SK-N-DZ (cell line): ENCODE results near the gene ECT2.
"Not testable (repeated sequence)": the region's sequence is repeated elsewhere in the genome, so short reads cannot be mapped to it uniquely, and the experiment has no call there.

Source experiments
- DNase-seq: peaks from one replicate; pipeline ENCODE4 v3.0.0-alpha.2; 2015; ENCODE audit warnings: low spot score
- small RNA-seq, 2 experiments: library from RNA; depleted of rRNA; stranded (forward); fragments of <200 nt; gene quantifications; one replicate each; pipeline ENCODE3, GENCODE V24; 2014

Gene ECT2

DNA sequence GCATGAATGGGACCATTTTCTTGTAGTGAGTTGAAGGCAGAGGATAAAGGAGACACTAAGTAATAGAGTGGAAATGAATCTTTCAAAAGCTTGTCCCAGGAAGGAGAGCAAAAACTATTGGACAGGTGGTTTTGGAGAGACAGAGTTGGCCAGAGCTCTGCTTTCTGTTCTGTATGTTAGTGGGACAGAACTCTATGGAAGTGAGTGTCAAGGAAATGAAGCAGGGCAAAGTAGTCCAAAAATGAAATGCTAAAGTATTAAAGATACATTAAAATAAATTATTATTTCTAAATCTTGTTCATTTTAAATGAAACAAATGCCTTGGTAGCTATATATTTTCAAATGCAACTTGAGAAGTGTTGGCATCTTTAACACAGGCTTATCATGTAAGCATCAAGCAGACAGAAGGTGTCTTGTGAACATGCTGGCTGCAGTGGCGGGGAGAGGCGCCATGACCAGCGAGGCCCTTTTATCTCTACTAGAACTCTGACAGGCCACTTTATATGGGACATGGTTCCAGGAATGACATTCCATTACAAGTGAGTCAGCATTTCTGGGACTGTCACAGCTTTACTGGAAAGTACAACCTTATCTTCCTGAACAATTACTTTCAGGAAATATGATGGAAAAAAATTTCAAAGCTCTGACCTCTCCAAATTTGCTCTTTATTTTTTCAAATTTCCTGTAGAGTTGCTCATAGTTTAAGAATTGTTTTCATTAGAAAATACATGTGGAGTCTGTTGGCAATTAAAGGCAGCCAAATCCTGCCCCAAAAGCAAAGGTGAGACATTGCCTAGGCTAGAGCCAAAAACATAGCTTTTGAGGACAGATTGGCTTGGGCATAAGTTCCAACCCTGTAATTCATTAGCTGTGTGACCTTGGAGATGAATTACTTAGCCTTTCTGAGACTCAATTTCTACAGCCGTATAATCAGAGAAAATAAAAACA, 106.5 kb downstream of the ECT2 start:
- no peak for DNase-seq

DNA sequence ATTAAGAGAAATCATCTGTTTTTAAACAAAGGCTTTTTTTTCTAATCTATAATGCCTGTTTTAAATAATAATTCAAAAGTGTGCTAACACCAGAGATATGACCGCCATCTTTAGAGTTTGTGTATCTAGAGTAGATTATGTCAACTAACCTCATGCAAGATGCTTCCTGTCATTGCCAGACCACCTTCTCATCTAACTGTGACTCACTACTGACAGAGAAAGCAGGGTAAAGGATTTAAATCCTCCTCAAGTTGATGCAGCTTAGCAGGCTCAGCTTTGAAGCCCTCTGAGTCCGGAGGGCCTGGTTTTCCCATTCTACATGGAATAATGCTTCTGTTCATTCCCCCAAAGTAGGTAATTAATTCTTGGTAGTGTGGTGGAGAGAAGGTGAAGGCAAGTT, 108.5 kb downstream of the ECT2 start:
- DNase-seq: no peak

DNA sequence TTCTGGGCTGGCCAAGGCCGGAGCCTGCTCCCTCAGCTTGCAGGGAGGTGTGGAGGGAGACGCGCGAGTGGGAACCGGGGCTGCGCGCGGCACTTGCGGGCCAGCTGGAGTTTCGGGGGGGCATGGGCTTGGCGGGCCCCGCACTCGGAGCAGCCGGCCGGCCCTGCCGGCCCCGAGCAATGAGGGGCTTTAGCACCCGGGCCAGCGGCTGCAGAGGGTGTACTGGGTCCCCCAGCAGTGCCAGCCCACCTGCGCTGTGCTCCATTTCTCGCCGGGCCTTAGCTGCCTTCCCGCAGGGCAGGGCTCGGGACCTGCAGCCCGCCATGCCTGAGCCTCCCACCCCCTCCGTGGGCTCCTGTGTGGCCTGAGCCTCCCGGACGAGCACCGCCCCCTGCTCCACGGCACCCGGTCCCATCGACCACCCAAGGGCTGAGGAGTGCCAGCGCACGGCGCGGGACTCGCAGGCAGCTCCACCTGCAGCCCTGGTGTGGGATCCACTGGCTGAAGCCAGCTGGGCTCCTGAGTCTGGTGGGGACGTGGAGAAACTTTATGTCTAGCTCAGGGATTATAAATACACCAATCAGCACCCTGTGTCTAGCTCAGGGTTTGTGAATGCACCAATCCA, 116.3 kb downstream of the ECT2 start:
- DNase-seq: not testable (repeated sequence)

DNA sequence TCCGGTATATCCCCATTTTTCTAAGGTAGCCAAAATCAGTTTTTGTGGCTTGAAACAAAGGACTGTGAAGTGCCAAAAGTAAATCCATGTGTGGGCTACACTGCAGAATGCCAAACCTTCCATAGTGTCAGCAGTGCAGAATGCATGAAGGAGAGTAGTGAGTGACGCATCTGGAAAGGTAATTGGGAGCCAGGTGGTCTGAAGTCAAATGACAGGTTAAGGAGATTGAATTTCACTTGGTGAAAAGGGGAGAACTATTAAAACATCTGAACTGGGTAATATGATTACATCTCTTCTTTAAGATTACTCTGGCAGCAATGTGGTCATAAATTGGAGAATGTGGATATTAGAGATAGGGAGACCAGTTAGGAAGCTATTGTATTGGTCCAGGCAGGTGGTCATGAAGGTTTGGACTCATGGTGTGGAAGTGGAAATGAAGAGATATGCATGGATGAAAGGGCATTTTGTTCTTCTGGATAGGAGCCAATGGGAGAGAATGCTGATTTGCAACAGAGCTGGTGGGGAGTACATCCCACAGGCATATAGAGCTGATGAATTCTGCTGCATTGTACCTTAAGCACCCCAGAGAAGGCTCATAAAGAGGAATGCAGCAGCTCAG, 118.2 kb downstream of the ECT2 start:
- DNase-seq: no peak

DNA sequence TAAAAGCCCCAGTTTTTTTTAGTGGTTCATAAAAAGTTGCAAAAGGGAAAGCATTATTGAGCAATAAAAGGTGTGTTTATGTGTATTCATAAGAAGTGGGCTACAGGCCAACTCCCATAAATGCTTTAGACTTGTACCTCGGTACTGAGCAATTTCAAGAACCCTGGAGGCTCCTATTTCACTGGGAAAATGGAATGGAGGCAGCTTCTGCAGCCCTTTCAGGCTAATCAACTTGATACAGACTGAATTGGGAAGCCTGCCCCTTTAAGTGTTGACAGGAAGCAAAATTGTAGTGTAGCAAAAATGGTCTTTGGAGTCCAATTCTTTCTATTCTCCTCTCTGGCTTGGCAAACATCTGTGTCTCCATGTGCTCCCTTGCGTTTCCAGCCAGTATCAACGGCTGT, 118.8 kb downstream of the ECT2 start:
- DNase-seq: no peak

DNA sequence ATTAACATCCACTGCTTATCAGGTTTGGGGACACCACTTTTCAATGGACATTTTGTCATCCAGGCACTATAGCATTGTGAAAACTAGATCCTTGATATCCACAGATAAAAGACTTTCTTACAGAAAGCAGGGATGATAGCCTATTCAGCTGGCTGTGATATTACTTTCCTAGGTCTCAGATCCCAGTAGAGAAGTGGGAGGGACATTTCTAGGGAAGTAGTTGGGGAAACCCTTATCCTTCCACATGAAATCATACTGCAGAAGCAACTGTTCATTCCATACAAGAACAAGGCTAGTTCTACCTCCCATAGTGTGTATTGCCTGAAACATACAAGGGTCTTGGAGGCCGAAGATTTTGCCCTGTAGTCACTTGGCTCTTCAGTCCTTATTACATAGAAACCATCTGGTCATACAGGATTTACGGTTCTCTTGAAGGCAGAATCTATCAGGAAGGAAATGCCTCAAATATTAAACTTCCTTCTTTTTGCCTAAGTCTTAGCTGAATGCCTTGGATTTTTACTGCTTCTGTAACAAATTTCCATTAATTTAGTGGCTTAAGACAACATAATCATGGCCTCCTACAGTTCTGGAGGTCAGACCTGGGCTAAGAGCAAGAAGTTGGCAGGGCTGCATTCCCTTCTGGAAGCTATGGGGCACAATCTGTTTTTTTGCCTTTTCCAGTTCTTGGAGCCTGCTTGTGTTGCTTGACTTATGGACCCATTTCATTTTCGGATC, 119.4 kb downstream of the ECT2 start:
- no peak for DNase-seq

Small RNAs within 50 kb of the gene (small RNA-seq; reads per million reads assigned to genes)
- gene AC108667.1: 0 reads per million in 2 experiments
- 0 to 0.04 reads per million in 2 experiments for gene RF00139
- 0.03 to 0.04 reads per million in 2 experiments for gene RNU4-4P
- gene RNU6-547P: 0 reads per million in 2 experiments
